ENCODE data around the gene NDUFB10.
"Not testable (repeated sequence)": the region's sequence is repeated elsewhere in the genome, so short reads cannot be mapped to it uniquely, and the experiment has no call there.

NDUFB10 gene

DNA sequence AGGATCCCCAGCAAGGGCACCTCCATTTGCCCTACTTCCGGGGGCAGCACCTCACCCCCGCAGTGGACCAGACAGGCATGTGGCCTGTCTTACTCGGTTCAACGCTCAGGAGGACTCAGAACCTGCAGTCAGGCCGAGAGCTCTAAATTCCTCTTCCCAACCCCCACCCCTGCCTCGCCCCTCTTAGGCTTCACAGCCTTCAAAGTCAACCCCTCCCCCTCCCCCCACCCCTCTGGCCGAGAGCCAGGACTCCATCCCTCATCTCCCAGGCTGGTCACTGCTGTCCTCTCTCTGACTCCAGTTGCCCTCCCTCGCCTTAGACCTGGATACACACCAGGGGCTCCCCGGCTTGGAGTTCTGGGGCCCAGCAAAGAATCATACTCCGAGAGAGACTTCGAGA lies 33.1 kb upstream of the NDUFB10 start:
- DNase-seq, result no peak

DNA sequence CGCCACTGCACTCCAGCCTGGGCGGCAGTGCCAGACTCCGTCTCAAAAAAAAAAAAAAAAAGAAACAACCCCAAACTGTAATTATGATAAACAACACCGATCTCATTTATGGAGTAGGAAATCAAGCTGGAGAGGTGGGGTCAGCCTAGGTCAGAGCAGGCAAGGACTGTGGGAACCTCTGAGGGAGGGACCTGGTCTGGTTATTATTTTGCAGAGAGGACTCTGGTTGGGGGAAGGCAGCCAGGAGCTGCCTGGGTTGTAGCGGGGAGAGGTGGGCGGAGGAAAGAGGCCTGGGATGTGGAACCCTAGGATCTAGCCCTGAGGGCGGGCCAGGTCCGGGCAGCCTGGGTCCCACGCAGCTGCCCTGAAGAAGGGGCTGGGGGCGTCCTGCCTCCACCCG lies 30.2 kb upstream of the NDUFB10 start:
- no peak for DNase-seq

- peak; percentile 40 for DNase-seq
These were observed 29.6 kb upstream of the NDUFB10 start for GRCh38 chr16:1929578-1930337.

DNA sequence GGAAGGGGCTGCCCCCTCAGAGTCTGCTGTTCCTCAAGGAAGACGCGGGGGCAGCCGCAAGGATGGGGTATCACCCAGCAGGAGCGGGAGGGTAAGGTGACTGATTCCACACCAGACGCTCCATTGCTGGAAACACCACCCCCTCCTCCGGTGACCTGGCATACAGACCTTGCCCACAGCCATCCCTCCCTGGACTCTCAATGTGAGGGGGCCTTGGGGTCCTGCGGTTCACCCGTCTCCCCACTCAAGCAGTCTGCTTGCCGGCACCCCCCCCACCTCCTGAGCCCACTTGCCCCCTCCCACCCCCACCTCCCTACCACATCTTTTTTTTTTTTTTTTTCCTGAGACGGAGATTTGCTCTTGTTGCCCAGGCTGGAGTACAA lies 29.0 kb upstream of the NDUFB10 start:
- DNase-seq, result no peak

GRCh38 chr16:1932050-1933028 lies 27.0 kb upstream of the NDUFB10 start:
- peak; percentile 10 for DNase-seq

GRCh38 chr16:1933097-1933661 lies 26.2 kb upstream of the NDUFB10 start:
- DNase-seq, result no peak

GRCh38 chr16:1936945-1937479 lies 22.3 kb upstream of the NDUFB10 start:
- no peak for DNase-seq

GRCh38 chr16:1938316-1938715 lies 21.0 kb upstream of the NDUFB10 start:
- DNase-seq, result no peak

DNA sequence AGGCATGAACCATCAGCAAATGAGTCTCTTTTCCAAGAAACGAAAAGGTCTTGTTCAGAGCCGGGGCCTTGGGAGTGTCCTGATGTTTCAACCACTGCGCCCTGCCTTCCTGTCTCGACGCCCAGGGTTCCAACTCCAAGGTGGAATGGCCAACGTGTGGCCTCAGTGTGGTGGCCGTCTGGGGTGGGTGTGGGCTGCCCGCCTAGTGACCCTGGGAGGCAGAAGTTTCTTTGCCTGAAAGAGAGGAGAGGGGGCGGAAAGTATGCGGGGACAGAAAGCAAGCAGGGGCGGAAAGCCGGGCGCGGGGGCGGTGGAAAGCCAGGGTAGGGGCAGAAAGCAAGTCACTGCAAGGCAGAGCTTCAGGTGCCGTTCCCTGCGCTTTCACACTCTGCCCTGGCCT lies 20.4 kb upstream of the NDUFB10 start:
- no peak for DNase-seq

DNA sequence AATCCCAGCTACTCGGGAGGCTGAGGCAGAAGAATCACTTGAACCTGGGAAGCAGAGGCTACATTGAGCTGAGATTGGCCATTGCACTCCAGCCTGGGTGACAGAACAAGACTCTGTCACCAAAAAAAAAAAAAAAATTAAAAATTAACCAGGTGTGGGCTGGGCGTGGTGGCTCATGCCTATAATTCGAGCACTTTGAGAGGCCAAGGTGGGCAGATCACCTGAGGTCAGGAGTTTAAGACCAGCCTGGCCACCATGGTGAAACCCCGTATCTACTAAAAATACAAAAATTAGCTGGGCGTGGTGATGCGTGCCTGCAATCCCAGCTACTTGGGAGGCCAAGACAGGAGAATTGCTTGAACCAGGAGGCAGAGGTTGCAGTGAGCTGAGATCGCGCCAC lies 19.5 kb upstream of the NDUFB10 start:
- not testable (repeated sequence) for DNase-seq

GRCh38 chr16:1940273-1941161 lies 18.8 kb upstream of the NDUFB10 start:
- DNase-seq, result no peak

- no peak for DNase-seq
These were observed 17.9 kb upstream of the NDUFB10 start for GRCh38 chr16:1941162-1942046.

- DNase-seq, result no peak
These were observed 17.1 kb upstream of the NDUFB10 start for GRCh38 chr16:1942047-1942809.

DNA sequence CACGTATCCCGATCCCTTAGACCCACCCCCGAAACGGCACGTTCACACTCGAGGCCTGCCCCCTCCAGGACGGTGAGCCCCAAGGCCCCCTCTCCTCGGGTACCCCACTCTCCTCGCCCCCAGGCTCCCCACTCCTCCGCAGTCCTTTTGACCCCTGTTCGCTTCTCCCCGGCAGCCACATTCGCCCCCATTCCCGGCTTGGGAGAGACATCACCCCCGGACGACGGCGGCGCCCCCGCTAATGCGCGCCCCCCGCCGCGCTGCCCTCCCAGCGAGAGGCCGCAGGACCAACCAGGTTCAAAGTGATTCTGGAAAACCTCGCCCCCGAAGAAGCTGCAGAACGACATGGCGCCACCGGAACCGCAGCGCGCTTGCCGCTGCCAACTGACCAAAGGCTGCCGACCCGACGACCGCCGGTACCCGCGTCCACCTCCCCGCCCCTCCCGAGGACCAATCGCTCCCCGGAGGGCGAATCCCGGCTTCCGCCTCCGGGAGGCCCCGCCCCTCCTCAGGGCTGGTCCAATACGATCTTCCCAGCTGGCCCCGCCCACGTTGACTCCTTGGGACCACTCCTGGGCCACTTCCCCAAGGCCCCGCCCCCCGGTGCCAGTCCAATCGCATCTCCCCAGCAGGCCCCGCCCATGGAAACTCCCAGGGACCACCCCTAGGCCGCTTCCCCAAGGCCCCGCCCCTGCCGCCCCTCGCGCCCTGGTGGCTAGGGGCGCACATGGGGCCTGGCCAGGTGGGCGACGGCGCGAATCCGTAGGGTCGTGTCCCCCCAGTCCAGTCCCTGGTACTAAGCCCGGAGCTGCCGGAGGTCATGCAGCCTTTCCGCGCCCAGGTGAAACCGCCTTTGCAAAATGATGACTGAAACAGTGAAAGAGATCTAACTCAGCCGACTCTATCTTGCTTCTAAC lies 16.3 kb upstream of the NDUFB10 start, which contains the start of gene MSRB1:
TSS of gene MSRB1 (minus strand) at position 390 of the 917 bp plus-strand sequence. CDS start at position 347, 43 bp downstream.
- peak; percentile 90 for DNase-seq

- no peak for DNase-seq
These were observed 14.6 kb upstream of the NDUFB10 start for GRCh38 chr16:1944612-1945199.

DNA sequence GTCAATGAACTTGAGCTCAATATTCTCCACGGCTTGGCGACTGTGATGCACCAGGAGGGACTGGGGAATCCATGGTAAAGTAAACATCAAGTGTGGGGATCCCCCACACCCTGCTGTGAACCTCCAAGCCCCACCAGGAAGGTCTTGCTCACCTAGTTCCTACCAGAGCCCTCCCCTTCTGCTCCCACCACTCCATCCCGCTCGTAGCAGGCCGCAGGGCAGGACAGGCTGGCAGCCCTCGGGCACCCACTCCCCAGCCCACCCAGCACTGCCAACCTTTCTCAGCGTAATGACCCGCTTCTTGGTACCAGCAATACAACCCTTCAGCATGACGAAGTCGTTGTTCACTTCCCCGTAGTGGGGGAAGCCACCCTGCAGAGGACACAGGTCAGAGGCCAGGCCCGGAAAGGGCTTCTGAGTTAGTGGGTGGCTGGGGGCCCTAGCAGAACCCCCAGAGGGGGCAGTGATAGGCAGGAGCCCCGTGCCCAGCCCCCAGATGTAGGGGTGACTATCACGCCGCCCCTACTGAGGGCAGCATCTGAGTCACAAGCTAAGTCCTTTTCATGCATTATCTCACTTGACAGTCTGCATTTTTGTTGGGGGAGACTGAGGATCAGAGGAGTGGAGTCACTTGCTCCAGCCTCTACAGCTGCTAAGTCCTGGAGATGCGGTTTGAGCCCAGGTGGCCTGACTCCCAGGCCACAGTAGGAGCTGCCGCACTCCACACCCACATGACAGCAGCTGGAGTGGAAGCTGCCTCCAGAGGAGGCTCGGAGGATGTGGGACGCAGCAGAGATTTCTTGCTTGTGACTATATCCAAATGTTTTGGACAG lies 13.6 kb upstream of the NDUFB10 start:
- DNase-seq, result no peak

- DNase-seq, result no peak
These were observed 12.6 kb upstream of the NDUFB10 start for GRCh38 chr16:1946495-1947368.

All from NCI-H2029 treated with DMSO at 0.1 percent for 48 hours (cell line).